H1 (cell line): ENCODE results near the gene RRBP1. TPM values are rescaled to one million over a fixed set of nuclear protein-coding genes. Genes with fewer than 3 reads are reported as not detected.

Experiments
- CTCF ChIA-PET: fragments of 300-600 bp; sonication (Branson Sonifier 250); formaldehyde crosslinking; loops from one replicate; lab custom pipeline; 2021; ENCODE audit not compliant: partially characterized antibody; lab: Charles Lee
- POLR2A ChIA-PET: fragments of 300-600 bp; sonication (Branson Sonifier 250); formaldehyde crosslinking; loops from one replicate; lab custom pipeline; 2021; ENCODE audit warnings: inconsistent platforms; ENCODE audit not compliant: partially characterized antibody; lab: Charles Lee
- DNase-seq, 2 experiments: peaks; one replicate each; pipeline versions ENCODE4 v3.0.0 to v3.0.0-alpha.2; 2010 to 2022; ENCODE audit warnings: low spot score in 2 of 2, low read depth in 1 of 2, mixed read lengths in 1 of 2
- FAIRE-seq: peaks from 2 replicates; lab custom pipeline; 2011; peaks lifted over from hg19 to GRCh38; lab: Jason Lieb, UNC
- H2AFZ ChIP-seq: 2 replicates; pipeline ENCODE4 v1.8.1; 2012; ENCODE audit warnings: low read length, inconsistent platforms
- H2AK5ac ChIP-seq: 2 replicates; pipeline ENCODE4 v1.6.1; 2013; ENCODE audit warnings: low read depth, low read length
- H2BK120ac ChIP-seq: replicated peaks from 2 replicates; pipeline ENCODE3; 2013; ENCODE audit warnings: low read depth, low read length, inconsistent platforms
- H2BK12ac ChIP-seq: 2 replicates; pipeline ENCODE4 v1.6.1; 2013; ENCODE audit warnings: low read depth, low read length
- H2BK15ac ChIP-seq: 2 replicates; pipeline ENCODE4 v1.6.1; 2013; ENCODE audit warnings: low read length
- H2BK20ac ChIP-seq: 2 replicates; pipeline ENCODE4 v1.6.1; 2013; ENCODE audit warnings: low read length
- H2BK5ac ChIP-seq: 2 replicates; pipeline ENCODE4 v1.6.1; 2013; ENCODE audit warnings: low read depth, low read length
- H3K14ac ChIP-seq: 2 replicates; pipeline ENCODE4 v1.6.1; 2013; ENCODE audit warnings: inconsistent platforms; ENCODE audit not compliant: insufficient read length
- H3K18ac ChIP-seq: 2 replicates; pipeline ENCODE4 v1.6.1; 2013; ENCODE audit warnings: low read length; ENCODE audit errors: extremely low read depth
- H3K23ac ChIP-seq: 2 replicates; pipeline ENCODE4 v1.6.1; 2013; ENCODE audit warnings: inconsistent platforms; ENCODE audit not compliant: insufficient read length
- H3K23me2 ChIP-seq: 2 replicates; pipeline ENCODE4 v1.6.1; 2013; ENCODE audit warnings: low read depth, low read length
- H3K27ac ChIP-seq: 2 replicates; pipeline ENCODE4 v1.6.1; 2011; ENCODE audit warnings: low read depth, low read length, inconsistent platforms
- H3K27me3 ChIP-seq, 4 experiments: replicated peaks in 1 of 4; 1 replicate in 1 of 4; 2 replicates in 3 of 4; pipeline versions ENCODE4 v1.6.1 to v1.8.1; 2011 to 2013; ENCODE audit warnings: low read length in 3 of 4, mild to moderate bottlenecking in 3 of 4, inconsistent platforms in 2 of 4, mixed read lengths in 2 of 4, moderate library complexity in 1 of 4; ENCODE audit not compliant: control insufficient read depth in 3 of 4, insufficient read depth in 3 of 4; ENCODE audit errors: extremely low read depth in 1 of 4
- H3K36me3 ChIP-seq, 4 experiments: 2 replicates each; pipeline versions ENCODE4 v1.6.1 to v1.8.1; 2011 to 2013; ENCODE audit warnings: mild to moderate bottlenecking in 4 of 4, low read length in 3 of 4, moderate library complexity in 2 of 4, control low read depth in 1 of 4, inconsistent platforms in 1 of 4; ENCODE audit not compliant: insufficient read depth in 4 of 4, control insufficient read depth in 2 of 4
- H3K4ac ChIP-seq: replicated peaks from 2 replicates; pipeline ENCODE3; 2013; ENCODE audit warnings: low read length, low read depth, mixed read lengths, inconsistent platforms; ENCODE audit not compliant: insufficient read length
- H3K4me1 ChIP-seq, 4 experiments: replicated peaks in 1 of 4; 1 replicate in 1 of 4; 2 replicates in 3 of 4; pipeline versions ENCODE4 v1.6.1 to v1.8.1; 2011 to 2013; ENCODE audit warnings: low read length in 3 of 4, inconsistent platforms in 2 of 4, mixed read lengths in 1 of 4; ENCODE audit not compliant: insufficient read depth in 4 of 4, control insufficient read depth in 3 of 4
- H3K4me2 ChIP-seq, 2 experiments: 2 replicates each; pipeline versions ENCODE4 v1.6.1 to v1.8.1; 2011 to 2013; ENCODE audit warnings: low read depth in 2 of 2, low read length in 2 of 2, control low read depth in 1 of 2, inconsistent platforms in 1 of 2, mild to moderate bottlenecking in 1 of 2; ENCODE audit not compliant: insufficient read depth in 1 of 2
- H3K4me3 ChIP-seq, 4 experiments: fragments of 200-600, 300-600 bp in 1 of 4; sonication (generic), shearing (Covaris generic), sonication (Bioruptor Twin) in 1 of 4; 2 replicates each; pipeline versions ENCODE4 v1.5.1 to v1.8.1; 2011 to 2016; ENCODE audit warnings: low read length in 4 of 4, low read depth in 3 of 4, control low read depth in 2 of 4, inconsistent platforms in 2 of 4, mild to moderate bottlenecking in 2 of 4, mixed read lengths in 1 of 4, moderate library complexity in 1 of 4; ENCODE audit not compliant: insufficient read depth in 2 of 4; ENCODE audit errors: extremely low read depth in 1 of 4
- H3K56ac ChIP-seq: replicated peaks from 2 replicates; pipeline ENCODE3; 2013; ENCODE audit warnings: low read depth, mild to moderate bottlenecking, mixed read lengths, low read length, inconsistent platforms; ENCODE audit not compliant: insufficient read length
- H3K79me1 ChIP-seq: 2 replicates; pipeline ENCODE4 v1.6.1; 2013; ENCODE audit warnings: low read depth, low read length, control low read depth
- H3K79me2 ChIP-seq, 2 experiments: 2 replicates each; pipeline versions ENCODE4 v1.6.1 to v1.8.1; 2012 to 2013; ENCODE audit warnings: low read length in 2 of 2, mild to moderate bottlenecking in 2 of 2, inconsistent platforms in 1 of 2; ENCODE audit not compliant: insufficient read depth in 2 of 2, control insufficient read depth in 1 of 2
- H3K9ac ChIP-seq, 4 experiments: replicated peaks in 1 of 4; 1 replicate in 1 of 4; 2 replicates in 3 of 4; pipeline versions ENCODE4 v1.6.1 to v1.8.1; 2011 to 2013; ENCODE audit warnings: low read depth in 3 of 4, low read length in 3 of 4, control low read depth in 2 of 4, mild to moderate bottlenecking in 2 of 4, moderate library complexity in 2 of 4, inconsistent platforms in 1 of 4; ENCODE audit errors: extremely low read depth in 1 of 4
- H3K9me3 ChIP-seq, 2 experiments: 2 replicates each; pipeline versions ENCODE4 v1.6.1 to v1.8.1; 2012 to 2013; ENCODE audit warnings: mild to moderate bottlenecking in 2 of 2, moderate library complexity in 2 of 2, control low read depth in 1 of 2, inconsistent platforms in 1 of 2, low read depth in 1 of 2, low read length in 1 of 2, mixed read lengths in 1 of 2; ENCODE audit not compliant: insufficient read depth in 2 of 2
- H4K20me1 ChIP-seq, 2 experiments: replicated peaks in 1 of 2; 2 replicates each; pipeline versions ENCODE3 to v1.8.1; 2011 to 2013; ENCODE audit warnings: inconsistent platforms in 2 of 2, low read length in 2 of 2, mild to moderate bottlenecking in 1 of 2; ENCODE audit not compliant: insufficient read depth in 2 of 2, control insufficient read depth in 1 of 2
- H4K5ac ChIP-seq: 2 replicates; pipeline ENCODE4 v1.6.1; 2013; ENCODE audit warnings: low read length, low read depth, mixed read lengths, inconsistent platforms; ENCODE audit not compliant: insufficient read length
- H4K8ac ChIP-seq: 2 replicates; pipeline ENCODE4 v1.8.0; 2013; ENCODE audit warnings: mild to moderate bottlenecking, moderate library complexity, low read length, inconsistent platforms; ENCODE audit not compliant: insufficient read depth; ENCODE audit errors: extremely low read depth
- H4K91ac ChIP-seq: replicated peaks from 2 replicates; pipeline ENCODE3; 2013; ENCODE audit warnings: low read length, mixed read lengths, inconsistent platforms; ENCODE audit not compliant: insufficient read length
- EGR1 ChIP-seq: IDR thresholded peaks from 2 replicates; pipeline ENCODE4 v1.6.1; 2011; ENCODE audit warnings: low read depth, low read length, borderline replicate concordance
- NRF1 ChIP-seq: IDR thresholded peaks from 2 replicates; pipeline ENCODE4 v1.6.1; 2011; ENCODE audit warnings: mild to moderate bottlenecking, low read depth, low read length, improper control_type of control experiment
- SUZ12 ChIP-seq: fragments of 200-600 bp; sonication (generic); IDR thresholded peaks from 2 replicates; pipeline ENCODE4 v1.6.1; 2012; ENCODE audit warnings: mild to moderate bottlenecking, inconsistent platforms, low read length, moderate library complexity, mixed read lengths
- WGBS, 2 experiments: shearing (Covaris generic) in 1 of 2; methylation state at CpG; one replicate each; pipeline versions ENCODE4 v1.1.6 to v1.1.7; 2013 to 2015; ENCODE audit warnings: low lambda C conversion rate in 2 of 2, mixed read lengths in 2 of 2, inconsistent platforms in 1 of 2, low coverage in 1 of 2, missing lambda C conversion rate in 1 of 2; ENCODE audit not compliant: insufficient replicate concordance in 2 of 2, insufficient coverage in 1 of 2, insufficient read length in 1 of 2; ENCODE audit errors: extremely low coverage in 1 of 2, missing lambda C conversion rate in 1 of 2; 5-methylcytosine and 5-hydroxymethylcytosine counted together
- polyA plus RNA-seq, 7 experiments: library from polyadenylated mRNA; depleted of rRNA in 3 of 7; stranded (reverse) in 5 of 7; unstranded in 2 of 7; fragments of >200 nt in 5 of 7; fragments of 200-250 nt in 2 of 7; gene quantifications; 1 replicate in 5 of 7; 2 replicates in 1 of 7; 4 replicates in 1 of 7; pipeline versions ENCODE4 v1.2.1 to v1.2.3, GENCODE V29; 2011 to 2013; ENCODE audit warnings: missing spikeins in 2 of 7, mixed read lengths in 2 of 7
- total RNA-seq: library from RNA; stranded (reverse); fragmentation: NEBNext Ultra II Directional; extraction: Animal tissue kit (Norgen Biotek cat#: 25700); gene quantifications from 2 replicates; pipeline ENCODE4 v1.2.1, GENCODE V29; 2021

The RRBP1 gene
- total and polyA plus RNA-seq, 2 of the 8 experiments (the other 6 are each of a cell fraction or from before 2014, with no cell fraction given): 15.9 to 157 TPM

DNA sequence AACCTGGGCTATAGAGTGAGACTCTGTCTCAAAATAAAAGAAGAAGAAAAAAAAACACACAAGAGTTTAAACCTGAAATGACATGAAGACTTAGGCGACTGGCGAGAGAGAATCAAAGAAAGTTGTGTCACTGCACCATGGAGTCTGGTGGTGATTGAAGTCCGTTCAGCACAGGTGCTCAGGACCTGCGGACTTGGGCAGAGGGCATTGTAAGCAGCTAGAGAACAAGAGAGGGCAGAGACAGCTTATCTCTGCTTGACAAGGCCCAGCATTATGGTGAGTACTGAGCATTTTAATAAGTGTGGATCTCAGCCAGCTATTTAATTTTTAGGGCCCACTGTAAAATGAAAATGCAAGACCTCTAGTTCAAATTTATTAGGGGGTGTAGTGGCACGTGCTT, 49.2 kb upstream of the RRBP1 start:
- no peak for DNase-seq
- H2BK12ac ChIP-seq: no peak overlapping the region
- CTCF ChIA-PET: no interaction called here
- H3K9ac ChIP-seq: no peak overlapping the region
- no peak overlapping the region for H3K4ac ChIP-seq
- H2BK120ac ChIP-seq: no peak overlapping the region
- H3K4me3 ChIP-seq: no peak overlapping the region
- no peak overlapping the region for H3K56ac ChIP-seq
- TF ChIP-seq SUZ12 (no peak), NRF1 (no peak), EGR1 (no peak)
- TF ChIP-seq, all 59 proteins: peak for 0
- Histone ChIP-seq H2AFZ (no peak overlapping the region), H2BK5ac (no peak overlapping the region), H3K79me2 (no peaks in the 10 kb centered on the region), H4K8ac (no peak overlapping the region; the same call in 1 of the 2 replicates), H3K23ac (no peak overlapping the region), H3K27me3 (no peaks in the 10 kb centered on the region), H3K4me2 (no peak overlapping the region), H3K79me1 (no peaks in the 10 kb centered on the region), H4K20me1 (no peaks in the 10 kb centered on the region), H4K5ac (no peak overlapping the region), H3K14ac (no peak overlapping the region), H4K91ac (no peak overlapping the region), H2BK20ac (no peak overlapping the region), H3K9me3 (peaks cover 3 to 4% of the 10 kb centered on the region in 2 experiments; a peak in 3 of 4 replicates), H3K27ac (no peak overlapping the region), H3K23me2 (no peaks in the 10 kb centered on the region), H3K18ac (no peak overlapping the region), H3K36me3 (no peaks in the 10 kb centered on the region), H2BK15ac (no peak overlapping the region), H3K4me1 (peaks cover 0 to 5% (median 3%) of the 10 kb centered on the region in 4 experiments; a peak in 3 of 7 replicates), H2AK5ac (no peak overlapping the region)
- no peak for FAIRE-seq
- WGBS, 2 experiments: 92% methylated on average over 5 of the region's 5 CpGs; no CpG with 5 or more reads in 1 of the 2 experiments
- POLR2A ChIA-PET: interaction anchor here (0.8 kb wide), 1 partner anchor 25 kb away, joined by 4 read pairs; no protein-coding TSS in a partner anchor
